Measurements from ENCODE around the gene RIMS3. TPM values are rescaled to one million over a fixed set of nuclear protein-coding genes. Genes with fewer than 3 reads are reported as not detected.

Gene RIMS3
- total RNA-seq, 3 donors from 2014 or later: 0.42 to 0.78 (median 0.57) TPM

GRCh38 chr1:40679165-40679953 lies 13.9 kb upstream of the RIMS3 start:
- Mint-ChIP-seq H3K27me3 (ENCODE audit: low read depth) (peaks cover 4% of the 10 kb centered on the region), H3K4me3 (no peak overlapping the region), H3K9me3 (no peaks in the 10 kb centered on the region), H3K4me1 (ENCODE audit: low read depth) (no peaks in the 10 kb centered on the region), H3K36me3 (ENCODE audit: insufficient read depth) (no peaks in the 10 kb centered on the region)
- no peak for ATAC-seq
- DNase-seq: no peak

- Mint-ChIP-seq H3K9me3 (no peaks in the 10 kb centered on the region), H3K4me1 (ENCODE audit: low read depth) (no peaks in the 10 kb centered on the region), H3K27me3 (ENCODE audit: low read depth) (peaks cover 4% of the 10 kb centered on the region), H3K36me3 (ENCODE audit: insufficient read depth) (no peaks in the 10 kb centered on the region), H3K4me3 (no peak overlapping the region)
- DNase-seq (no peak), ATAC-seq (no peak)
Measured at GRCh38 chr1:40676501-40676900, 11.0 kb upstream of the RIMS3 start.

- Mint-ChIP-seq H3K27me3 (ENCODE audit: low read depth) (peaks cover 4% of the 10 kb centered on the region), H3K4me3 (no peak overlapping the region), H3K4me1 (ENCODE audit: low read depth) (peaks cover 3% of the 10 kb centered on the region), H3K36me3 (ENCODE audit: insufficient read depth) (no peaks in the 10 kb centered on the region), H3K9me3 (no peaks in the 10 kb centered on the region)
- ATAC-seq (no peak), DNase-seq (no peak)
Measured at GRCh38 chr1:40673452-40673851, 8.0 kb upstream of the RIMS3 start.

- DNase-seq (peak; percentile 84), ATAC-seq (peak; percentile 54 to 58)
- Mint-ChIP-seq H3K36me3 (ENCODE audit: insufficient read depth) (no peaks in the 10 kb centered on the region), H3K27me3 (ENCODE audit: low read depth) (no peaks in the 10 kb centered on the region), H3K4me3 (peak overlapping the region; percentile 69), H3K9me3 (no peaks in the 10 kb centered on the region), H3K4me1 (ENCODE audit: low read depth) (peaks cover 12% of the 10 kb centered on the region)
Measured at GRCh38 chr1:40668769-40669525, 3.5 kb upstream of the RIMS3 start.

GRCh38 chr1:40664791-40665190 lies 691 bp downstream of the RIMS3 start:
- Mint-ChIP-seq H3K4me1 (ENCODE audit: low read depth) (peaks cover 23% of the 10 kb centered on the region), H3K36me3 (ENCODE audit: insufficient read depth) (no peaks in the 10 kb centered on the region), H3K27me3 (ENCODE audit: low read depth) (no peaks in the 10 kb centered on the region), H3K9me3 (no peaks in the 10 kb centered on the region), H3K4me3 (peak overlapping the region; percentile 74)
- DNase-seq: no peak
- ATAC-seq: no peak

- H3K4me3 Mint-ChIP-seq: peak overlapping the region; percentile 74
- no peaks in the 10 kb centered on the region for H3K27me3 Mint-ChIP-seq (ENCODE audit: low read depth)
- no peak for DNase-seq
- no peaks in the 10 kb centered on the region for H3K9me3 Mint-ChIP-seq
- ATAC-seq: no peak
- H3K4me1 Mint-ChIP-seq (ENCODE audit: low read depth): peaks cover 23% of the 10 kb centered on the region
- H3K36me3 Mint-ChIP-seq (ENCODE audit: insufficient read depth): no peaks in the 10 kb centered on the region
Measured at GRCh38 chr1:40664167-40664537, 1.3 kb downstream of the RIMS3 start.

GRCh38 chr1:40663324-40664166 lies 1.9 kb downstream of the RIMS3 start:
- peaks cover 21% of the 10 kb centered on the region for H3K4me1 Mint-ChIP-seq (ENCODE audit: low read depth)
- DNase-seq: no peak
- no peaks in the 10 kb centered on the region for H3K27me3 Mint-ChIP-seq (ENCODE audit: low read depth)
- H3K9me3 Mint-ChIP-seq: no peaks in the 10 kb centered on the region
- H3K36me3 Mint-ChIP-seq (ENCODE audit: insufficient read depth): no peaks in the 10 kb centered on the region
- peak overlapping the region; percentile 62 for H3K4me3 Mint-ChIP-seq
- no peak for ATAC-seq

- Mint-ChIP-seq H3K27me3 (ENCODE audit: low read depth) (no peaks in the 10 kb centered on the region), H3K36me3 (ENCODE audit: insufficient read depth) (no peaks in the 10 kb centered on the region), H3K4me1 (ENCODE audit: low read depth) (peaks cover 21% of the 10 kb centered on the region), H3K9me3 (no peaks in the 10 kb centered on the region), H3K4me3 (no peak overlapping the region)
- DNase-seq: no peak
- peak in 1 of 2 donors; percentile 55 for ATAC-seq
Measured at GRCh38 chr1:40662864-40663263, 2.6 kb downstream of the RIMS3 start.

- Mint-ChIP-seq H3K4me3 (no peak overlapping the region), H3K4me1 (ENCODE audit: low read depth) (peaks cover 19% of the 10 kb centered on the region), H3K9me3 (no peaks in the 10 kb centered on the region), H3K27me3 (ENCODE audit: low read depth) (no peaks in the 10 kb centered on the region), H3K36me3 (ENCODE audit: insufficient read depth) (no peaks in the 10 kb centered on the region)
- ATAC-seq (no peak), DNase-seq (no peak)
Measured at GRCh38 chr1:40662151-40662550, 3.3 kb downstream of the RIMS3 start.

- no peaks in the 10 kb centered on the region for H3K9me3 Mint-ChIP-seq
- H3K4me1 Mint-ChIP-seq (ENCODE audit: low read depth): peaks cover 19% of the 10 kb centered on the region
- no peak for ATAC-seq
- H3K36me3 Mint-ChIP-seq (ENCODE audit: insufficient read depth): no peaks in the 10 kb centered on the region
- DNase-seq: no peak
- H3K4me3 Mint-ChIP-seq: no peak overlapping the region
- H3K27me3 Mint-ChIP-seq (ENCODE audit: low read depth): no peaks in the 10 kb centered on the region
Measured at GRCh38 chr1:40661678-40662077, 3.8 kb downstream of the RIMS3 start.

GRCh38 chr1:40659649-40659947 lies 5.9 kb downstream of the RIMS3 start:
- Mint-ChIP-seq H3K36me3 (ENCODE audit: insufficient read depth) (no peaks in the 10 kb centered on the region), H3K9me3 (no peaks in the 10 kb centered on the region), H3K4me3 (no peak overlapping the region), H3K4me1 (ENCODE audit: low read depth) (peaks cover 12% of the 10 kb centered on the region), H3K27me3 (ENCODE audit: low read depth) (peaks cover 2% of the 10 kb centered on the region)
- ATAC-seq (no peak), DNase-seq (no peak)

GRCh38 chr1:40658751-40659648 lies 6.5 kb downstream of the RIMS3 start:
- ATAC-seq (no peak), DNase-seq (no peak)
- Mint-ChIP-seq H3K4me1 (ENCODE audit: low read depth) (peaks cover 12% of the 10 kb centered on the region), H3K27me3 (ENCODE audit: low read depth) (peaks cover 7% of the 10 kb centered on the region), H3K9me3 (no peaks in the 10 kb centered on the region), H3K36me3 (ENCODE audit: insufficient read depth) (no peaks in the 10 kb centered on the region), H3K4me3 (no peak overlapping the region)

- H3K4me3 Mint-ChIP-seq: no peak overlapping the region
- no peaks in the 10 kb centered on the region for H3K4me1 Mint-ChIP-seq (ENCODE audit: low read depth)
- ATAC-seq (no peak), DNase-seq (no peak)
- H3K27me3 Mint-ChIP-seq (ENCODE audit: low read depth): peaks cover 7% of the 10 kb centered on the region
- H3K36me3 Mint-ChIP-seq (ENCODE audit: insufficient read depth): no peaks in the 10 kb centered on the region
- H3K9me3 Mint-ChIP-seq: no peaks in the 10 kb centered on the region
Measured at GRCh38 chr1:40657046-40657445, 8.4 kb downstream of the RIMS3 start.

Measured in activated T-cell treated with anti-CD3 and anti-CD28 coated beads, Interleukin-2, amount 50 U/mL, for 4 hours (primary cell).